GM19035 (cell line): ENCODE results near the gene KHDRBS2.

ENCODE experiments used
- ATAC-seq: cut with Tn5 transposase; IDR thresholded peaks from one replicate; pipeline ENCODE4 v1.9.1; 2021; ENCODE audit not compliant: unreplicated experiment

KHDRBS2 gene

GRCh38 chr6:62192593-62192992 lies 93.4 kb downstream of the KHDRBS2 start:
- ATAC-seq: no peak

GRCh38 chr6:62175195-62175594 lies 110.8 kb downstream of the KHDRBS2 start:
- no peak for ATAC-seq

- ATAC-seq: no peak
Observed at GRCh38 chr6:62174548-62174947, 111.5 kb downstream of the KHDRBS2 start.

- ATAC-seq: no peak
Observed at GRCh38 chr6:62167736-62168135, 118.3 kb downstream of the KHDRBS2 start.

- no peak for ATAC-seq
Observed at GRCh38 chr6:62162858-62163257, 123.2 kb downstream of the KHDRBS2 start.

- ATAC-seq: no peak
Observed at GRCh38 chr6:62152796-62153195, 133.2 kb downstream of the KHDRBS2 start.

- peak; percentile 80 for ATAC-seq
Observed at GRCh38 chr6:62150048-62150663, 135.9 kb downstream of the KHDRBS2 start.

GRCh38 chr6:62146954-62147853 lies 138.8 kb downstream of the KHDRBS2 start:
- ATAC-seq: no peak

GRCh38 chr6:62129127-62129526 lies 156.9 kb downstream of the KHDRBS2 start:
- ATAC-seq: no peak

- no peak for ATAC-seq
Observed at GRCh38 chr6:62119401-62119800, 166.6 kb downstream of the KHDRBS2 start.

GRCh38 chr6:62103186-62103859 lies 182.7 kb downstream of the KHDRBS2 start:
- ATAC-seq: no peak

- no peak for ATAC-seq
Observed at GRCh38 chr6:62102387-62102786, 183.6 kb downstream of the KHDRBS2 start.

GRCh38 chr6:62090442-62091229 lies 195.4 kb downstream of the KHDRBS2 start:
- ATAC-seq: no peak

- ATAC-seq: no peak
Observed at GRCh38 chr6:62089781-62090180, 196.2 kb downstream of the KHDRBS2 start.

GRCh38 chr6:62086047-62086446 lies 200.0 kb downstream of the KHDRBS2 start:
- no peak for ATAC-seq

GRCh38 chr6:62075869-62076268 lies 210.2 kb downstream of the KHDRBS2 start:
- ATAC-seq: no peak

GRCh38 chr6:62059901-62060300 lies 226.1 kb downstream of the KHDRBS2 start:
- no peak for ATAC-seq

- ATAC-seq: no peak
Observed at GRCh38 chr6:62057300-62057699, 228.7 kb downstream of the KHDRBS2 start.

GRCh38 chr6:62045502-62045901 lies 240.5 kb downstream of the KHDRBS2 start:
- ATAC-seq: no peak

GRCh38 chr6:62043084-62043483 lies 242.9 kb downstream of the KHDRBS2 start:
- ATAC-seq: no peak

GRCh38 chr6:62042429-62042828 lies 243.6 kb downstream of the KHDRBS2 start:
- ATAC-seq: no peak
